Measurements from ENCODE around the gene HOXD9.

Gene HOXD9

DNA sequence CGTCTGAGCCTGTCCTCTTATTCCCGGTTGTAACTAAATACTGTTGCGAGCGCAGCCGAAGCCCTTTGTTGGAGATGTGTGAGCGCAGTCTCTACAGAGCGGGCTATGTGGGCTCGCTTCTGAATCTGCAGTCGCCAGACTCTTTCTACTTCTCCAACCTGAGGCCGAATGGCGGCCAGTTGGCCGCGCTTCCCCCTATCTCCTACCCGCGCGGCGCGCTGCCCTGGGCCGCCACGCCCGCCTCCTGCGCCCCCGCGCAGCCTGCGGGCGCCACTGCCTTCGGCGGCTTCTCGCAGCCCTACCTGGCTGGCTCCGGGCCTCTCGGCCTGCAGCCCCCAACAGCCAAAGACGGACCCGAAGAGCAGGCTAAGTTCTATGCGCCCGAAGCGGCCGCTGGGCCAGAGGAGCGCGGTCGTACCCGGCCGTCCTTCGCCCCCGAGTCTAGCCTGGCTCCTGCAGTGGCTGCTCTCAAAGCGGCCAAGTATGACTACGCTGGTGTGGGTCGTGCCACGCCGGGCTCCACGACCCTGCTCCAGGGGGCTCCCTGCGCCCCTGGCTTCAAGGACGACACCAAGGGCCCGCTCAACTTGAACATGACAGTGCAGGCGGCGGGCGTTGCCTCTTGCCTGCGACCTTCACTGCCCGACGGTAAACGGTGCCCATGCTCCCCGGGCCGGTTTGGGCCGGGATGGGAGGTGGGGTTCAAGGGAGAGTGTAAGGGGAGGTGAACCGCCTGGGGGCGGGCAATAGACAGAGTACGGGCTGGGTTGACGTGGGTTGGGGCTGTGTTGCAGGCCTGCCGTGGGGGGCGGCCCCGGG is 22.6 kb upstream of the HOXD9 start, which contains the start of gene HOXD12:
Gene HOXD12, plus strand, starts transcription at position 68 of the 819 bp plus-strand sequence. Its CDS starts 7 bp downstream, at position 75.
- no peak within 1 kb of the TSS for H3K4me3 ChIP-seq (ENCODE audit: insufficient read depth, low read depth, low read length, poor library complexity, severe bottlenecking)
- H3K36me3 ChIP-seq (ENCODE audit: control insufficient read depth, insufficient read depth, low read length) = no peaks in the 10 kb centered on the region
- peaks cover 95% of the 10 kb centered on the region for H3K27me3 ChIP-seq (replicated peaks; ENCODE audit: control insufficient read depth, insufficient read depth, low read length, poor library complexity, severe bottlenecking)
- no peaks in the 10 kb centered on the region for H3K9me3 ChIP-seq (ENCODE audit: control insufficient read depth, low read length)
- no peak within 1 kb of the TSS for H3K27ac ChIP-seq (ENCODE audit: insufficient read depth, low read length, poor library complexity, severe bottlenecking)
- DNase-seq = no peak
- peaks cover 14% of the 10 kb centered on the region for H3K4me1 ChIP-seq (ENCODE audit: control insufficient read depth, insufficient read depth, low read length, poor library complexity, severe bottlenecking)

DNA sequence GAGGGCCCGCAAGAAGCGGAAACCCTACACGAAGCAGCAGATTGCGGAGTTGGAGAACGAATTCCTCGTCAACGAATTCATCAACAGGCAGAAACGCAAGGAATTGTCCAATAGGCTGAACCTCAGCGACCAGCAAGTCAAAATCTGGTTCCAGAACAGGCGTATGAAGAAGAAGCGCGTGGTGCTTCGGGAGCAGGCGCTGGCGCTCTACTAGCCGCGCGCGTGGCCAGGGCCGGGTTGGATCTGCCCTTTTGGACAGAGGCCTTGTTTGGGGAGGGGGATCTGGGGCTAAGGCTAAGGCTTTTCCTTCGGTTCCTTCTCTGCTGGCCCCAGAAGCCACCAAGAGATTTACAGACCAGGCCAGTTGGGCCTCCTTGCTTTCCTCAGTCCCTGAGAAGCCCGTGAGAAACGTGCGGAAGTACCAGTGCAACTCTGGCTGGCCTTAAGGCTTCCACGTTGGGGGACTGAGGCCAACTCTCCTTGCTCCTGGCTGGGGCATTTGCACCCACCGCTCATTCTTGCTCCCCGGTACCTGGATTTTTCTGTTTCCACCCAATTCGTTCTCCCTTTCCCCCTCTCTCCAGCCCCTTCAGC is 21.9 kb upstream of the HOXD9 start:
- H3K36me3 ChIP-seq (ENCODE audit: control insufficient read depth, insufficient read depth, low read length) = no peaks in the 10 kb centered on the region
- H3K27me3 ChIP-seq (replicated peaks; ENCODE audit: control insufficient read depth, insufficient read depth, low read length, poor library complexity, severe bottlenecking) = peaks cover 95% of the 10 kb centered on the region
- DNase-seq = no peak
- H3K4me1 ChIP-seq (ENCODE audit: control insufficient read depth, insufficient read depth, low read length, poor library complexity, severe bottlenecking) = peaks cover 14% of the 10 kb centered on the region
- H3K4me3 ChIP-seq (ENCODE audit: insufficient read depth, low read depth, low read length, poor library complexity, severe bottlenecking) = no peak overlapping the region
- no peak overlapping the region for H3K27ac ChIP-seq (ENCODE audit: insufficient read depth, low read length, poor library complexity, severe bottlenecking)
- H3K9me3 ChIP-seq (ENCODE audit: control insufficient read depth, low read length) = no peaks in the 10 kb centered on the region

DNA sequence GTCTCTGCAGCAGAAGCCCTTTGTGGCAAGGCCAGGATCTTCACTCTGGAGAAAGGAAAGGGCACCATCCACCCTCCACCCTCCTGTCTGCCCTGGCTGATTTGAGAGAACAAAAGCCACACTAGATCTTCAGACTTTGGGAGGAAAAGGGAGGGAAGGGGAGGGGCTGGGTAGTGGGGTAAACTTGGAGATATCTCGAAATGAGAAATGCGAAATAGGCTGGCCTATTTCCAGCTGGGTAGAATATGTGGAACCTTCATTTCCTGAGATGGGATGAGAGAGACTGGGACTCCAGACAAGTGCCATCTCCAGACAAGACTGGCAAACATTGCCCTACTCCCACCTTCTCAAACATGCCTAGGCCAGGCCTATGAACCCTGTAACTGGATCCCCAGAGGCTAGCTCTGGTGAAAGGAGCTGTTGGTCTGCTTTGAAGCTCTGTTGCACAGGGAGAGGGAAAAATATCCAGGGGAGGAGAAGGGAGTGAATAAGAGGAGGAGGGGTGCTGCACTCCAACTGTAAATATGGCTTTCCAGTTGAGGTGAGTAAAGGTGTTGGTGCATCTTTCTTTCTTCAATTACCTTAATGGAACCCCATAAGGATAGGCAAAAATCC is 21.2 kb upstream of the HOXD9 start:
- H3K4me1 ChIP-seq (ENCODE audit: control insufficient read depth, insufficient read depth, low read length, poor library complexity, severe bottlenecking) = peaks cover 14% of the 10 kb centered on the region
- H3K36me3 ChIP-seq (ENCODE audit: control insufficient read depth, insufficient read depth, low read length) = no peaks in the 10 kb centered on the region
- H3K27ac ChIP-seq (ENCODE audit: insufficient read depth, low read length, poor library complexity, severe bottlenecking) = no peak overlapping the region
- no peak overlapping the region for H3K4me3 ChIP-seq (ENCODE audit: insufficient read depth, low read depth, low read length, poor library complexity, severe bottlenecking)
- peaks cover 98% of the 10 kb centered on the region for H3K27me3 ChIP-seq (replicated peaks; ENCODE audit: control insufficient read depth, insufficient read depth, low read length, poor library complexity, severe bottlenecking)
- DNase-seq = no peak
- no peaks in the 10 kb centered on the region for H3K9me3 ChIP-seq (ENCODE audit: control insufficient read depth, low read length)

DNA sequence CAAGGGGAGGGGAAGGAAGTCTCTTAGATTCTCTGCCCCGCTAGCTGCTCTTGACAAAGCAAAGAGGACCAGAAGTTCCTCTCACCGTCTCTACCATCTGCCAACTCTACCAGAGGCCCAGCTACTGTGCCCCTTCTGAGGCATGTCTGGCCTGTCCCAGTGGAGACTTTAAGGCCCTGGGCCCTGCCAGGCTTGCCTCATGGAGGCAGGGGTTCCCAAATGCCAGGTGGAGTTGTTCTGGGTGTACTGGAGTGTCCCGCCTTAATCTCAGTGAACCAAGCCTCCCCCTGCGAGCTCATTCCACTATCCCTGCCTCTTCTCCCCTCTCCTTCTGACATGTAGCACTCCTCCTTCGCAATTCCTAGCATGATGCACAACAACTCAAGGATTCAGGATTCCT is 20.7 kb upstream of the HOXD9 start:
- H3K27me3 ChIP-seq (replicated peaks; ENCODE audit: control insufficient read depth, insufficient read depth, low read length, poor library complexity, severe bottlenecking) = peaks cover 99% of the 10 kb centered on the region
- no peak overlapping the region for H3K4me3 ChIP-seq (ENCODE audit: insufficient read depth, low read depth, low read length, poor library complexity, severe bottlenecking)
- H3K9me3 ChIP-seq (ENCODE audit: control insufficient read depth, low read length) = no peaks in the 10 kb centered on the region
- H3K27ac ChIP-seq (ENCODE audit: insufficient read depth, low read length, poor library complexity, severe bottlenecking) = no peak overlapping the region
- H3K4me1 ChIP-seq (ENCODE audit: control insufficient read depth, insufficient read depth, low read length, poor library complexity, severe bottlenecking) = peaks cover 12% of the 10 kb centered on the region
- H3K36me3 ChIP-seq (ENCODE audit: control insufficient read depth, insufficient read depth, low read length) = no peaks in the 10 kb centered on the region
- no peak for DNase-seq

DNA sequence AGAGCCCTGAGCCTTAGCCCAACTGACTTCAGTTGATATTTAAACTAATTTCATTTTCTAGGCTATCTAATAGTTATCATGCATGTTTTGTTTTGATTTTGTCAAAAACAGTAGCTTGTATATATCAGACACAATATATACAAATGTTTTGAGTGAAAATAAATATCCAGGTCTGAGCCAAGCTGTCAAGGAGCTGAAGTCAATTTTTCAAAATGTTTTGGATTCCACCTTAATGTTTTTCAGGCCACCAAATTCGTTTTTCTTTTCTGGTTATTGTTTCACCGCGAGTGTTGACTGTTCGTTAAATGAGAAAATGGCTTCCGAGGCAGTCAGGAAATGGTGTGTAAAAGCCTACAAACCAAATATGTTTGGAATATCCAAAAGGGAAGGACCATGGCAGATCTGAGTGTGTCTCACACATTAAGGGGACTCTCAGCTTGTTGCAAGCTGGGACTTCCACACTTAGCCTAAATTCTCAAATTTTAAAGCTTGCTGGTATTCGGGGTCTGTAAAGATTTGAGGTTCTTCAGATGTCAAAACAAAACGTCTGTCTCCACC is 20.1 kb upstream of the HOXD9 start:
- no peak for DNase-seq
- Histone ChIP-seq H3K9me3 (ENCODE audit: control insufficient read depth, low read length) (no peaks in the 10 kb centered on the region), H3K27ac (ENCODE audit: insufficient read depth, low read length, poor library complexity, severe bottlenecking) (no peak overlapping the region), H3K4me3 (ENCODE audit: insufficient read depth, low read depth, low read length, poor library complexity, severe bottlenecking) (no peak overlapping the region), H3K27me3 (replicated peaks; ENCODE audit: control insufficient read depth, insufficient read depth, low read length, poor library complexity, severe bottlenecking) (peaks cover 99% of the 10 kb centered on the region), H3K4me1 (ENCODE audit: control insufficient read depth, insufficient read depth, low read length, poor library complexity, severe bottlenecking) (peaks cover 11% of the 10 kb centered on the region), H3K36me3 (ENCODE audit: control insufficient read depth, insufficient read depth, low read length) (no peaks in the 10 kb centered on the region)

DNA sequence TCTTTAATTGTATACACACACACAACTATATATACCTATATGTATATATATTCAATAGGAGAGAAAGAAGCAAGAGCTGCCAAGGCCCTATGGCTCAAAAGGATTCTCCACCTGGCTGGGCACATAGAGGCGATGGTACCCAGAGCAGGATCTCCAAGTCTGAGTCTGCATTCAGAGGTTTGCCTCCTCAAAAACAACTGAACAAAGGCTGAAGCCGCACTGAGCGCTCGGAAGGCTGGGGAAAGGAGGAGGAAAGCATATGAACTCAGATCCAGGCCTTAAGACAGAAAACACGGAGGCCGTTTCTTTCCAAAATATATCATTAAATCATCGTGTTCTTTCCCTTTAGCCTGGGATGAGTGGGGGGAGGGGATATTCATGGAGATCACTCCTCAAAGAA is 19.3 kb upstream of the HOXD9 start:
- Histone ChIP-seq H3K4me3 (ENCODE audit: insufficient read depth, low read depth, low read length, poor library complexity, severe bottlenecking) (no peak overlapping the region), H3K4me1 (ENCODE audit: control insufficient read depth, insufficient read depth, low read length, poor library complexity, severe bottlenecking) (peaks cover 8% of the 10 kb centered on the region), H3K9me3 (ENCODE audit: control insufficient read depth, low read length) (no peaks in the 10 kb centered on the region), H3K36me3 (ENCODE audit: control insufficient read depth, insufficient read depth, low read length) (no peaks in the 10 kb centered on the region), H3K27ac (ENCODE audit: insufficient read depth, low read length, poor library complexity, severe bottlenecking) (no peak overlapping the region), H3K27me3 (replicated peaks; ENCODE audit: control insufficient read depth, insufficient read depth, low read length, poor library complexity, severe bottlenecking) (peaks cover 92% of the 10 kb centered on the region)
- no peak for DNase-seq

DNA sequence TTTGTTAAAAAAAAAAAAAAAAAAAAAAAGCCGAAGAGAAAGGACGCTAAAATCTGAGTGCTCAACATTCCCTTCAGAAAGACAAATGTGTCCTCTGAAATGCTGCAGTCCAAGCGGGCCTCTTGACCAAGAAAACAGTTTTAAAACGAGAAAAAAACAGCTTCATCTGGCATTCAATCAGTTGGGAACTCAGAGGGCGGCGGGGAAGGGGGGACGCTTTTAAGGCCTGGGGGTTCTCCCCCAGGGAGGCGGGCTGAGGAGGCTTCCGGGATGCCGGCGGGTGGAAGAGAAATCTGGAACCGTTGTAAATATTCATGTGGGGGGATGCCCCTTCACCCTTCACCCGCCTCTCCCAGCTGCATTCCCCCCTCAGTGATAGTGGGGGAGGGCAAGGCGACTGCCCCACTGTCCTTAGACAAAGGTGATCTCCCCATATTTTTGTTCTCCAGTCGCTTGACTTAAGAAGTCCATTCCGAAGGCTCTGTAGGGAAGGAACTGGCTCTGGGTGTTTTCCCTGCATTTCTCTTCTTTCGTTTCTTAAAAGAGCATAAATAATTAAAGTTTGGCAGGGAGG is 18.7 kb upstream of the HOXD9 start:
- no peak for DNase-seq
- Histone ChIP-seq H3K27me3 (replicated peaks; ENCODE audit: control insufficient read depth, insufficient read depth, low read length, poor library complexity, severe bottlenecking) (peaks cover 90% of the 10 kb centered on the region), H3K27ac (ENCODE audit: insufficient read depth, low read length, poor library complexity, severe bottlenecking) (no peak overlapping the region), H3K36me3 (ENCODE audit: control insufficient read depth, insufficient read depth, low read length) (no peaks in the 10 kb centered on the region), H3K4me1 (ENCODE audit: control insufficient read depth, insufficient read depth, low read length, poor library complexity, severe bottlenecking) (peaks cover 12% of the 10 kb centered on the region), H3K9me3 (ENCODE audit: control insufficient read depth, low read length) (no peaks in the 10 kb centered on the region), H3K4me3 (ENCODE audit: insufficient read depth, low read depth, low read length, poor library complexity, severe bottlenecking) (no peak overlapping the region)

DNA sequence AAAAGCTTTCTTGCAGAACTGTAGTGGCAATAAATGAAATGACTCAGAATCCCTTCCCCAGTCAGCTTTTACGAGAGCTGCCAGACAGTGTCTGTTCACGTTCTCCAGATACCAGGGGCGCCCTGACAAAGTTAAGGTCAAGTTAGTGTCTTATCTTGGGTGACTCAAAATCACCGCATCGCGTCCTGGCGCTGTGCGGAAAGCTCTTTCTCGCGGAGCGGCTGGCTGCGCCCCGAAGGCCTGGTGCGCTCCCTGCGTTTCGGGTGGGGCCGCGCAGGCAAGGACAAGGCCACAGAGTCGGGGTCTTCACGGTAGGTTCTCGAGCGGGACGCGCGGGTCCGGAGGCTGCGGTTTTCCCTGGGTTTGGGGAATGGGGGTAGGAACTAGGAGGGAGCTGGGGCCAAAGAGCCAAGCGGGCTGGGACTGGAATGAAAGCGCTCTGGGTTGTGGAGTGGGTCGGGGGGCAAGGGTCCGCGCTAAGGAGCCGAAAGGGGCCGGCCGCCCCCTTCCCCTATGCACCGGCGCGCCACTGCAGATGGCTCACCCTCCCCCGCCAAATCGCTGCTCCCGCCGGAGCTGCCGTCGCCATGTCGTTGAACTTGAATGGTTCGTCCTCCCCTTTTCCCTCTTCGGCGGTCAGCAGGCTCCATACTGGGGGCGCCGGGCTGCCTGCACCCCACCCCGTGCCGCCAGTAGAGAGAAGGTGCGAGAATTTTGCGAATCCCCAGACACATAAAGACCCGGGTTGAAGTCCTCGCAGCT is 18.0 kb upstream of the HOXD9 start:
- Histone ChIP-seq H3K9me3 (ENCODE audit: control insufficient read depth, low read length) (no peaks in the 10 kb centered on the region), H3K27me3 (replicated peaks; ENCODE audit: control insufficient read depth, insufficient read depth, low read length, poor library complexity, severe bottlenecking) (peaks cover 90% of the 10 kb centered on the region), H3K4me1 (ENCODE audit: control insufficient read depth, insufficient read depth, low read length, poor library complexity, severe bottlenecking) (peaks cover 12% of the 10 kb centered on the region), H3K27ac (ENCODE audit: insufficient read depth, low read length, poor library complexity, severe bottlenecking) (no peak overlapping the region), H3K4me3 (ENCODE audit: insufficient read depth, low read depth, low read length, poor library complexity, severe bottlenecking) (no peak overlapping the region), H3K36me3 (ENCODE audit: control insufficient read depth, insufficient read depth, low read length) (no peaks in the 10 kb centered on the region)
- no peak for DNase-seq

DNA sequence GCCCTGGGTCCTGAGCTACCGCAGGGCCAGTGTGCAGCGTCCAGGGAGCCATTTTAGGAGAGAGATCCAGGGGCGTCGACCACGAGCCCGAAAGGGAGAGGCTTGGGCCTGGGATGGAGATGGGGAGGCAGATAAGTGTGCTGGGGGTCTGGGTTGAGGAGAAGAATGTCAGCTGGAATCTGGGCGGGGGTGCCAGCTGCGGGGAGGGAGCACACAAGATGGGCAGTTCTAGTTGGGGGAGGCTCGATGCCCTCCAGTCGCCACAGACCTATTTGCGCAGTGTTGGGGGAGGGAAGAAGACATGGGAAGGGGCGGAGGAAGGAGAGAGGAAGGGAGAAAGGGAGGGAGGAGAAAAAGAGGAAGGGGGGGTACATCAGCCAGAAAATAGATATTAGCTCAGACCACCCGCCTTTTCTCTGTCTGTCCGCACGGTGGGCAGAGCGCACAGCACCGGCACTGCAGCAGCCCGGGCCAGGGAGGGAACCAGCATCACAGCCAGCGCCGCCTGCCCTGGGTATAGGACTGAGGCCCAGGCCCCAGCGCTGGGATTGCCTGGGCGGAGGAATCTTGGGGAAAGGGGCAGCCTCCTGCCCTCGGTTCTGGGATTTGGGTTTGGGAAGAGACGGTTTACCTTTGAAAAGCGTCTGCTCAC is 17.3 kb upstream of the HOXD9 start:
- Histone ChIP-seq H3K27ac (ENCODE audit: insufficient read depth, low read length, poor library complexity, severe bottlenecking) (no peak overlapping the region), H3K36me3 (ENCODE audit: control insufficient read depth, insufficient read depth, low read length) (no peaks in the 10 kb centered on the region), H3K4me3 (ENCODE audit: insufficient read depth, low read depth, low read length, poor library complexity, severe bottlenecking) (no peak overlapping the region), H3K9me3 (ENCODE audit: control insufficient read depth, low read length) (no peaks in the 10 kb centered on the region), H3K27me3 (replicated peaks; ENCODE audit: control insufficient read depth, insufficient read depth, low read length, poor library complexity, severe bottlenecking) (peaks cover 90% of the 10 kb centered on the region), H3K4me1 (ENCODE audit: control insufficient read depth, insufficient read depth, low read length, poor library complexity, severe bottlenecking) (peaks cover 12% of the 10 kb centered on the region)
- DNase-seq = no peak
